Stimulated activated naive CD8-positive, alpha-beta T cell treated with anti-CD3 and anti-CD28 coated beads, Interleukin-15, amount 100 ng/mL, for 72 hours (primary cell): ENCODE measurements around the gene PPP6R1.

Experiments used
- ATAC-seq: fragments of 150-1000 bp; cut with Tn5 transposase; 2 replicates; pipeline ENCODE4 v1.10.0; 2021; ENCODE audit warnings: mild to moderate bottlenecking, moderate library complexity
- DNase-seq, 2 donors: peaks; one replicate each; pipeline ENCODE4 v3.0.0; 2021 to 2022
- H3K27ac Mint-ChIP-seq, 2 donors: one replicate each; pipeline ENCODE4 v1.8.0; 2022; ENCODE audit warnings: mild to moderate bottlenecking in 2 of 2, mixed read lengths in 2 of 2, moderate library complexity in 2 of 2
- H3K27me3 Mint-ChIP-seq: one replicate; pipeline ENCODE4 v1.8.0; 2022; ENCODE audit warnings: mixed read lengths
- H3K4me1 Mint-ChIP-seq: one replicate; pipeline ENCODE4 v1.8.0; 2022; ENCODE audit warnings: mild to moderate bottlenecking, mixed read lengths
- H3K4me3 Mint-ChIP-seq, 2 donors: one replicate each; pipeline ENCODE4 v1.8.0; 2022; ENCODE audit warnings: mild to moderate bottlenecking in 2 of 2, mixed read lengths in 2 of 2, moderate library complexity in 1 of 2
- H3K9me3 Mint-ChIP-seq, 2 donors: one replicate each; pipeline ENCODE4 v1.8.0; 2022; ENCODE audit warnings: mixed read lengths in 2 of 2

Gene PPP6R1

GRCh38 chr19:55255618-55256423 lies 3.0 kb downstream of the PPP6R1 start:
- DNase-seq: peak; percentile 20 to 74
- Mint-ChIP-seq H3K9me3 (no peaks in the 10 kb centered on the region), H3K4me1 (peaks cover 69% of the 10 kb centered on the region), H3K27ac (peak overlapping the region; percentile 98 to 99), H3K4me3 (peak overlapping the region; percentile 97 to 99), H3K27me3 (no peaks in the 10 kb centered on the region)
- peak; percentile 24 for ATAC-seq

- ATAC-seq (no peak), DNase-seq (no peak)
- Mint-ChIP-seq H3K4me1 (peaks cover 71% of the 10 kb centered on the region), H3K27me3 (no peaks in the 10 kb centered on the region), H3K4me3 (peak overlapping the region; percentile 97 to 99), H3K27ac (peak overlapping the region; percentile 98 to 99), H3K9me3 (no peaks in the 10 kb centered on the region)
These were observed 4.2 kb downstream of the PPP6R1 start for GRCh38 chr19:55254625-55254977.

GRCh38 chr19:55253842-55254624 lies 4.8 kb downstream of the PPP6R1 start:
- Mint-ChIP-seq H3K4me1 (peaks cover 72% of the 10 kb centered on the region), H3K9me3 (no peaks in the 10 kb centered on the region), H3K27ac (peak overlapping the region; percentile 98 to 99), H3K27me3 (no peaks in the 10 kb centered on the region), H3K4me3 (peak overlapping the region; percentile 97 to 99)
- ATAC-seq: peak; percentile 44
- peak; percentile 58 to 68 for DNase-seq

- Mint-ChIP-seq H3K4me3 (peak overlapping the region; percentile 97 to 99), H3K9me3 (no peaks in the 10 kb centered on the region)
These were observed 5.8 kb downstream of the PPP6R1 start for GRCh38 chr19:55252760-55253663.

GRCh38 chr19:55251341-55252081 lies 7.3 kb downstream of the PPP6R1 start:
- Mint-ChIP-seq H3K27ac (peak overlapping the region; percentile 65 to 96), H3K9me3 (no peaks in the 10 kb centered on the region), H3K4me1 (peaks cover 75% of the 10 kb centered on the region), H3K27me3 (no peaks in the 10 kb centered on the region), H3K4me3 (peak overlapping the region; percentile 88 to 99)
- DNase-seq (peak in 1 of 2 donors; percentile 57), ATAC-seq (peak; percentile 56)

More at GRCh38 chr19:55252760-55253663, 5.8 kb downstream of the PPP6R1 start:
- H3K27ac Mint-ChIP-seq: peak overlapping the region; percentile 98 to 99
- peaks cover 82% of the 10 kb centered on the region for H3K4me1 Mint-ChIP-seq
- DNase-seq (no peak), ATAC-seq (no peak)
- H3K27me3 Mint-ChIP-seq: no peaks in the 10 kb centered on the region

- H3K27me3 Mint-ChIP-seq: no peaks in the 10 kb centered on the region
- no peaks in the 10 kb centered on the region for H3K9me3 Mint-ChIP-seq
- H3K4me3 Mint-ChIP-seq: peak overlapping the region; percentile 88 to 99
- H3K4me1 Mint-ChIP-seq: peaks cover 70% of the 10 kb centered on the region
- DNase-seq: no peak
- ATAC-seq: no peak
- peak overlapping the region; percentile 77 to 87 for H3K27ac Mint-ChIP-seq
These were observed 8.4 kb downstream of the PPP6R1 start for GRCh38 chr19:55250262-55251036.

GRCh38 chr19:55249841-55250240 lies 9.0 kb downstream of the PPP6R1 start:
- H3K27me3 Mint-ChIP-seq: no peaks in the 10 kb centered on the region
- no peaks in the 10 kb centered on the region for H3K9me3 Mint-ChIP-seq
- DNase-seq: no peak
- peaks cover 68% of the 10 kb centered on the region for H3K4me1 Mint-ChIP-seq
- H3K4me3 Mint-ChIP-seq: no peak overlapping the region
- no peak overlapping the region for H3K27ac Mint-ChIP-seq
- ATAC-seq: no peak

- H3K4me1 Mint-ChIP-seq: peaks cover 71% of the 10 kb centered on the region
- no peaks in the 10 kb centered on the region for H3K27me3 Mint-ChIP-seq
- peak overlapping the region; percentile 68 to 93 for H3K27ac Mint-ChIP-seq
- ATAC-seq (no peak), DNase-seq (no peak)
- H3K9me3 Mint-ChIP-seq: no peaks in the 10 kb centered on the region
- no peak overlapping the region for H3K4me3 Mint-ChIP-seq
These were observed 10.1 kb downstream of the PPP6R1 start for GRCh38 chr19:55248704-55249103.

- Mint-ChIP-seq H3K27me3 (no peaks in the 10 kb centered on the region), H3K27ac (peak overlapping the region in 1 of 2 donors; percentile 68), H3K4me1 (peaks cover 66% of the 10 kb centered on the region), H3K4me3 (no peak overlapping the region), H3K9me3 (no peaks in the 10 kb centered on the region)
- ATAC-seq: no peak
- DNase-seq: no peak
These were observed 10.6 kb downstream of the PPP6R1 start for GRCh38 chr19:55248166-55248675.

- no peak overlapping the region for H3K4me3 Mint-ChIP-seq
- H3K4me1 Mint-ChIP-seq: peaks cover 64% of the 10 kb centered on the region
- H3K27ac Mint-ChIP-seq: no peak overlapping the region
- H3K27me3 Mint-ChIP-seq: no peaks in the 10 kb centered on the region
- no peak for ATAC-seq
- no peak for DNase-seq
- no peaks in the 10 kb centered on the region for H3K9me3 Mint-ChIP-seq
These were observed 11.2 kb downstream of the PPP6R1 start for GRCh38 chr19:55247621-55248099.

- no peaks in the 10 kb centered on the region for H3K9me3 Mint-ChIP-seq
- ATAC-seq (no peak), DNase-seq (no peak)
- no peaks in the 10 kb centered on the region for H3K27me3 Mint-ChIP-seq
- H3K27ac Mint-ChIP-seq: peak overlapping the region in 1 of 2 donors; percentile 25
- no peak overlapping the region for H3K4me3 Mint-ChIP-seq
- peaks cover 58% of the 10 kb centered on the region for H3K4me1 Mint-ChIP-seq
These were observed 12.1 kb downstream of the PPP6R1 start for GRCh38 chr19:55246462-55247451.

GRCh38 chr19:55245236-55245904 lies 13.4 kb downstream of the PPP6R1 start:
- Mint-ChIP-seq H3K27ac (no peak overlapping the region), H3K4me3 (no peak overlapping the region)

More at GRCh38 chr19:55245236-55245904, 13.4 kb downstream of the PPP6R1 start:
- DNase-seq: no peak
- Mint-ChIP-seq H3K4me1 (peaks cover 44% of the 10 kb centered on the region), H3K27me3 (no peaks in the 10 kb centered on the region), H3K9me3 (no peaks in the 10 kb centered on the region)
- no peak for ATAC-seq
